OCI-LY7 (cell line): ENCODE data around the gene CFDP1. TPM values are rescaled to one million over a fixed set of nuclear protein-coding genes. Genes with fewer than 3 reads are reported as not detected.

ENCODE experiments used
- BruUV-seq: library from RNA; stranded (reverse); fragments of 400-500 nt; replicated peaks from 2 replicates; lab custom pipeline; 2021; lab: Mats Ljungman, UMichigan
- CTCF ChIA-PET: fragments of 300-600 bp; sonication (Branson Sonifier 250); formaldehyde crosslinking; loops from one replicate; lab custom pipeline; 2022; ENCODE audit warnings: antibody characterized with exemption; ENCODE audit not compliant: unreplicated experiment; lab: Charles Lee
- POLR2A ChIA-PET: fragments of 300-600 bp; sonication (Branson Sonifier 250); formaldehyde crosslinking; loops from one replicate; lab custom pipeline; 2022; ENCODE audit warnings: antibody characterized with exemption; lab: Charles Lee
- DNase-seq: peaks from one replicate; pipeline ENCODE4 v3.0.0-alpha.2; 2015; ENCODE audit warnings: low spot score
- H2AFZ ChIP-seq: fragments of 200-600 bp; sonication (generic), shearing (Covaris generic); 2 replicates; pipeline ENCODE4 v1.6.1; 2014; ENCODE audit warnings: mild to moderate bottlenecking, antibody characterized with exemption, low read length, moderate library complexity
- H3K27ac ChIP-seq: fragments of 200-600 bp; sonication (generic); 2 replicates; pipeline ENCODE4 v1.5.1; 2014; ENCODE audit warnings: mixed run types, low read depth, mild to moderate bottlenecking, moderate library complexity, low read length, inconsistent platforms; ENCODE audit not compliant: poor library complexity, severe bottlenecking
- H3K36me3 ChIP-seq: fragments of 200-600 bp; sonication (generic); 2 replicates; pipeline ENCODE4 v1.6.1; 2014; ENCODE audit warnings: mild to moderate bottlenecking, antibody characterized with exemption, low read length, moderate library complexity, mixed read lengths; ENCODE audit not compliant: insufficient read depth
- H3K4me1 ChIP-seq: fragments of 200-600 bp; sonication (generic); 2 replicates; pipeline ENCODE4 v1.5.1; 2014; ENCODE audit warnings: mild to moderate bottlenecking, low read length; ENCODE audit not compliant: insufficient read depth, poor library complexity, severe bottlenecking
- H3K4me2 ChIP-seq: fragments of 200-600 bp; sonication (generic); 2 replicates; pipeline ENCODE4 v1.6.1; 2014; ENCODE audit warnings: mild to moderate bottlenecking, low read length
- H3K4me3 ChIP-seq: fragments of 200-600 bp; sonication (generic); 2 replicates; pipeline ENCODE4 v1.5.1; 2014; ENCODE audit warnings: mild to moderate bottlenecking, low read depth, low read length; ENCODE audit not compliant: poor library complexity, severe bottlenecking
- H3K79me2 ChIP-seq: fragments of 200-600 bp; sonication (generic); 2 replicates; pipeline ENCODE4 v1.6.1; 2016; ENCODE audit warnings: low read depth, mild to moderate bottlenecking, low read length, moderate library complexity, mixed read lengths; ENCODE audit not compliant: insufficient read depth
- H3K9me2 ChIP-seq: fragments of 200-600 bp; sonication (generic); 2 replicates; pipeline ENCODE4 v1.6.1; 2016; ENCODE audit warnings: mild to moderate bottlenecking, low read length, mixed read lengths; ENCODE audit not compliant: insufficient read depth
- H3K9me3 ChIP-seq: fragments of 200-600 bp; sonication (generic); 2 replicates; pipeline ENCODE4 v1.6.1; 2014; ENCODE audit warnings: mild to moderate bottlenecking, mixed run types, low read length, mixed read lengths
- H4K20me1 ChIP-seq: fragments of 200-600 bp; sonication (generic); 2 replicates; pipeline ENCODE4 v1.6.1; 2014; ENCODE audit warnings: mild to moderate bottlenecking, antibody characterized with exemption, low read length, moderate library complexity, mixed read lengths; ENCODE audit not compliant: insufficient read depth
- CTCF ChIP-seq: fragments of 200-600 bp; sonication (generic); conservative IDR thresholded peaks from 2 replicates; pipeline ENCODE4 v1.5.1; 2014; ENCODE audit warnings: mild to moderate bottlenecking, antibody characterized with exemption, low read length, moderate library complexity, mixed read lengths
- EZH2phosphoT487 ChIP-seq: fragments of 200-600 bp; sonication (generic); IDR thresholded peaks from 2 replicates; pipeline ENCODE4 v1.6.1; 2018; ENCODE audit warnings: low read depth, borderline replicate concordance, mild to moderate bottlenecking, mixed run types, antibody characterized with exemption, low read length, moderate library complexity, mixed read lengths
- intact Hi-C: fragments of 100-400 bp; cut with micrococcal nuclease; formaldehyde crosslinking; loops from one replicate; pipeline ENCODE4 v1.10.0; 2022; ENCODE audit not compliant: unreplicated experiment
- small RNA-seq: library from RNA; depleted of rRNA; stranded (forward); fragments of <200 nt; gene quantifications from one replicate; pipeline ENCODE3, GENCODE V24; 2014
- total RNA-seq, 2 experiments: library from RNA; depleted of rRNA in 1 of 2; stranded (reverse); fragments of >200 nt in 1 of 2; shearing (Covaris generic) in 1 of 2; gene quantifications; 2 replicates each; pipeline ENCODE4 v1.2.3, GENCODE V29; 2014 to 2022

CFDP1 gene
- total RNA-seq, 2 experiments from 2014 or later: 30.0 to 57.6 TPM

DNA sequence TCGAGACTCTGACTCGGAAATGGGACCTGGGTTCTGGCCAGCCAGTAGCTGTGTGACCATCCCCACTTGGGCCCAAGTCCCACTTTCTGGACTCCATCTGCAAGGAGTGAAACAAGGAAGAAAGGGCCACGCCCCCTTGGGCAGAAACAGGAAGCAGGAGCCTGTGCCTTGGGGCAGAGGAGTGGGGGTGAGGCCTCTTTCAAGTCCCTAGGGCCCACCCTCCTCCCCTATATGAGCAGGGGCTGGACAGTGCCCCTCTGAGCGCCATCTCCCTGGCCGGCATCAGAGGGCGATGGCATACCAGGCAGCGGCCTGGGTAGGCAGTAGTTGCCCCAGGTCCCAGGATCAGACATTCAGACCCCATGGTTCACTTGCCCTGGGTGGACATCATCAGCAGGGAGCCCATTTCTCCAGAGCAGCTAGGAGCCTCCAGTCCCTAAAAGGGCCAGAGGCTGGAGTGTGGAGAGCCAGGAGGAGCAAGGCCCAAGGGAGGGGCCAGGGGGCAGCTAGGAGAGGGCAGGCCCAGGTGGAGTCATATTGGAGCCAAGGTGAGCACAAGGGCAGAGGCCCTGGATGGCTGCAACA, 189.0 kb downstream of the CFDP1 start:
- intact Hi-C loops: no loop called here
- ChIA-PET CTCF (no interaction called here), POLR2A (no interaction called here)
- H4K20me1 ChIP-seq: no peaks in the 10 kb centered on the region
- no peaks in the 10 kb centered on the region for H3K79me2 ChIP-seq
- H3K9me2 ChIP-seq: no peaks in the 10 kb centered on the region
- H3K9me3 ChIP-seq: no peaks in the 10 kb centered on the region
- H2AFZ ChIP-seq: no peak overlapping the region
- H3K4me1 ChIP-seq: peaks cover 19% of the 10 kb centered on the region
- H3K4me3 ChIP-seq: peak overlapping the region; percentile 34
- H3K36me3 ChIP-seq: no peaks in the 10 kb centered on the region
- peak overlapping the region; percentile 63 for H3K4me2 ChIP-seq
- peak overlapping the region; percentile 58 for H3K27ac ChIP-seq
- BruUV-seq: no TSS peak
- no peak for DNase-seq
- no peak for TF ChIP-seq EZH2phosphoT487
- TF ChIP-seq CTCF: no peak

Small RNA genes lying within 50 kb of the gene (small RNA-seq; reads per million reads assigned to genes)
- gene RF00598 (not detected), gene RNU6-758P (not detected)

Other genes starting within 250 kb of the CFDP1 start
- gene CTRB2, start 226.3 kb downstream of the CFDP1 start, total RNA-seq (2014; rRNA removed; shearing (Covaris generic)): not detected in 2 replicates
- not detected in 2 replicates for gene CTRB2, start 226.3 kb downstream of the CFDP1 start, total RNA-seq (2022)
- gene CTRB1, start 214.5 kb downstream of the CFDP1 start, total RNA-seq (2014; rRNA removed; shearing (Covaris generic)): not detected in 2 replicates
- gene CTRB1, start 214.5 kb downstream of the CFDP1 start, total RNA-seq (2022): not detected in 2 replicates
- 10.0 and 11.7 TPM in 2 replicates for gene BCAR1, start 181.9 kb downstream of the CFDP1 start, total RNA-seq (2014; rRNA removed; shearing (Covaris generic))
- 13.9 and 15.1 TPM in 2 replicates for gene BCAR1, start 181.9 kb downstream of the CFDP1 start, total RNA-seq (2022)
- gene TMEM170A, start 31.2 kb upstream of the CFDP1 start, total RNA-seq (2014; rRNA removed; shearing (Covaris generic)): 25.7 and 29.0 TPM in 2 replicates
- gene TMEM170A, start 31.2 kb upstream of the CFDP1 start, total RNA-seq (2022): 27.3 and 29.4 TPM in 2 replicates
- 0.06 TPM in 1 of 2 replicates, not detected in the other for gene CHST6, start 61.9 kb upstream of the CFDP1 start, total RNA-seq (2014; rRNA removed; shearing (Covaris generic))
- 0.13 TPM in 1 of 2 replicates, not detected in the other for gene CHST6, start 61.9 kb upstream of the CFDP1 start, total RNA-seq (2022)
- gene CHST5, start 102.6 kb upstream of the CFDP1 start, total RNA-seq (2014; rRNA removed; shearing (Covaris generic)): 0.19 and 0.54 TPM in 2 replicates
- 0.10 and 0.89 TPM in 2 replicates for gene CHST5, start 102.6 kb upstream of the CFDP1 start, total RNA-seq (2022)
- gene TMEM231, start 122.7 kb upstream of the CFDP1 start, total RNA-seq (2014; rRNA removed; shearing (Covaris generic)): 5.6 and 6.9 TPM in 2 replicates
- 6.6 and 10.0 TPM in 2 replicates for gene TMEM231, start 122.7 kb upstream of the CFDP1 start, total RNA-seq (2022)
- 37.0 and 57.7 TPM in 2 replicates for gene GABARAPL2, start 132.9 kb upstream of the CFDP1 start, total RNA-seq (2014; rRNA removed; shearing (Covaris generic))
- 91.6 and 93.5 TPM in 2 replicates for gene GABARAPL2, start 132.9 kb upstream of the CFDP1 start, total RNA-seq (2022)
- gene ADAT1, start 189.8 kb upstream of the CFDP1 start, total RNA-seq (2014; rRNA removed; shearing (Covaris generic)): 46.8 and 53.4 TPM in 2 replicates
- 85.7 and 91.7 TPM in 2 replicates for gene ADAT1, start 189.8 kb upstream of the CFDP1 start, total RNA-seq (2022)
- 126 and 143 TPM in 2 replicates for gene KARS1, start 214.2 kb upstream of the CFDP1 start, total RNA-seq (2014; rRNA removed; shearing (Covaris generic))
- gene KARS1, start 214.2 kb upstream of the CFDP1 start, total RNA-seq (2022): 167 and 172 TPM in 2 replicates
- 41.6 and 42.3 TPM in 2 replicates for gene TERF2IP, start 214.3 kb upstream of the CFDP1 start, total RNA-seq (2014; rRNA removed; shearing (Covaris generic))
- gene TERF2IP, start 214.3 kb upstream of the CFDP1 start, total RNA-seq (2022): 64.3 and 69.3 TPM in 2 replicates
- gene CPHXL2, start 243.5 kb upstream of the CFDP1 start, total RNA-seq (2014; rRNA removed; shearing (Covaris generic)): not detected in 2 replicates
- not detected in 2 replicates for gene CPHXL2, start 243.5 kb upstream of the CFDP1 start, total RNA-seq (2022)